Immature natural killer cell (primary cell): ENCODE data around the gene BCL2. TPM values are rescaled to one million over a fixed set of nuclear protein-coding genes. Genes with fewer than 3 reads are reported as not detected.

ENCODE experiments used
- DNase-seq, 3 donors: peaks; one replicate each; pipeline ENCODE4 v3.0.0; 2022; ENCODE audit warnings: mixed read lengths in 1 of 3
- H3K27ac Mint-ChIP-seq, 6 donors: one replicate each; pipeline ENCODE4 v1.8.0; 2020; ENCODE audit warnings: mixed read lengths in 6 of 6, mild to moderate bottlenecking in 5 of 6, inconsistent platforms in 4 of 6, moderate library complexity in 3 of 6
- H3K27me3 Mint-ChIP-seq, 3 donors: one replicate each; pipeline ENCODE4 v1.8.0; 2020 to 2021; ENCODE audit warnings: low read depth in 3 of 3, mild to moderate bottlenecking in 3 of 3, mixed read lengths in 3 of 3, moderate library complexity in 3 of 3, inconsistent platforms in 1 of 3
- H3K36me3 Mint-ChIP-seq, 3 donors: one replicate each; pipeline ENCODE4 v1.8.0; 2020; ENCODE audit warnings: mixed read lengths in 3 of 3, inconsistent platforms in 2 of 3, mild to moderate bottlenecking in 2 of 3
- H3K4me1 Mint-ChIP-seq, 2 donors: one replicate each; pipeline ENCODE4 v1.8.0; 2020; ENCODE audit warnings: inconsistent platforms in 2 of 2, mild to moderate bottlenecking in 2 of 2, mixed read lengths in 2 of 2, moderate library complexity in 1 of 2
- H3K4me3 Mint-ChIP-seq, 5 donors: one replicate each; pipeline ENCODE4 v1.8.0; 2020; ENCODE audit warnings: mild to moderate bottlenecking in 5 of 5, mixed read lengths in 5 of 5, inconsistent platforms in 3 of 5, moderate library complexity in 3 of 5
- H3K9me3 Mint-ChIP-seq, 6 donors: one replicate each; pipeline ENCODE4 v1.8.0; 2020; ENCODE audit warnings: mild to moderate bottlenecking in 6 of 6, mixed read lengths in 6 of 6, inconsistent platforms in 4 of 6, moderate library complexity in 3 of 6
- polyA plus RNA-seq, 3 donors: library from polyadenylated mRNA; unstranded; fragments of 300-500 nt; fragmentation: Illumina TruSeq; gene quantifications; one replicate each; pipeline ENCODE4 v1.2.3, GENCODE V29; 2021

The BCL2 gene
- polyA plus RNA-seq, 3 donors from 2014 or later = 5.1 to 8.0 (median 5.7) TPM

DNA sequence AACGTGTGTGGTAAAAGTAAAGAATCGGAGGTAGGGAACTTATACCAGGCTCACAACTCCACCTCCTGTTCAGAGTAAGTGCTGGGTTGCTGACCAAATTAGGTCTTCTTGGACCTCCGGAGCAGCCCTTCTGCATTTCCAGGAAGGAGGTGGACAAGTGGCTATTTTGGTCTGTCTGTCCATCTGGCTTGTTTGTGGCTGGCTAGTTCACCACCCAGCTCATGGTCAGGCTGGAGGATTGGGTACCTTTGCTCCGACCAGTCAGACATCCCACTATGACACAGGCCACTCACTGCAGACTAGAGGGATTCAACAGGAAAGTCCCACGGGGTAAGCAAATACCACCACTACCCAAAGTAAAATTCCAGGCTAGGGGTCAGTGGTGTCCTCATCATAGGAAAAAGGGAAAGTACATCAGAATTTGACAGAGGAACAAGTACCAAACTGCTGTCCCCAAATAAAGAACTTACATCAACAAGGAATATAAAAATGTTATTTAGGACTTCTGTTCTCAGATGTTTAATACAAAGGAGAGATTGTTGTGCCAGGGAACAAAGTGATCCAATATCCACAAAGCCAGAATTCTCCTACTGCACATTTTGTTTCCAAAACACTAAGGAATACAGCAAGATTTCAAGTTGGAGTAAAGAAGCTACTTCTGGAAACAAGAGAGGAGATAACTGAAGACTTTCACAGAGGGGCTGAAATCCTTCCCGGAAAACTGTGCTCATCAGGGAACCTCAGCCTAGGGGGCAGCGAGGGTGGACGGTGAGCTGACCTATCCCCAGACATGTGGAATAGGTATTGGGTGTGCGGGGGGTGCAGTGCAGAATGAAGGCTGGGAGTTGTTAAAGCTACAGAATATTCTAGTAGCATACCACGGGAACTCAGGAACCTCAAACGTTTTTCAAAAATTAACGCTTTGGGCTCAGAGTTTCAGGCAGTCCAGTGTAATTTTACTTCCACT, 56.9 kb downstream of the BCL2 start:
- no peak for DNase-seq
- H3K27me3 Mint-ChIP-seq = peaks cover 0 to 2% (median 0%) of the 10 kb centered on the region in 3 donors
- H3K9me3 Mint-ChIP-seq = no peaks in the 10 kb centered on the region
- peaks cover 27 to 31% of the 10 kb centered on the region in 2 donors for H3K4me1 Mint-ChIP-seq
- peaks cover 0 to 6% (median 5%) of the 10 kb centered on the region in 3 donors for H3K36me3 Mint-ChIP-seq
- H3K4me3 Mint-ChIP-seq = no peak overlapping the region
- H3K27ac Mint-ChIP-seq = peak overlapping the region in 3 of 6 donors; percentile 14 to 31 (median 19)

GRCh38 chr18:63261029-63261428, 58.5 kb downstream of the BCL2 start:
- no peaks in the 10 kb centered on the region for H3K9me3 Mint-ChIP-seq
- DNase-seq = no peak
- H3K27me3 Mint-ChIP-seq = no peaks in the 10 kb centered on the region
- peaks cover 0 to 6% (median 5%) of the 10 kb centered on the region in 3 donors for H3K36me3 Mint-ChIP-seq
- H3K27ac Mint-ChIP-seq = no peak overlapping the region
- H3K4me1 Mint-ChIP-seq = peaks cover 20 to 22% of the 10 kb centered on the region in 2 donors
- H3K4me3 Mint-ChIP-seq = no peak overlapping the region

DNA sequence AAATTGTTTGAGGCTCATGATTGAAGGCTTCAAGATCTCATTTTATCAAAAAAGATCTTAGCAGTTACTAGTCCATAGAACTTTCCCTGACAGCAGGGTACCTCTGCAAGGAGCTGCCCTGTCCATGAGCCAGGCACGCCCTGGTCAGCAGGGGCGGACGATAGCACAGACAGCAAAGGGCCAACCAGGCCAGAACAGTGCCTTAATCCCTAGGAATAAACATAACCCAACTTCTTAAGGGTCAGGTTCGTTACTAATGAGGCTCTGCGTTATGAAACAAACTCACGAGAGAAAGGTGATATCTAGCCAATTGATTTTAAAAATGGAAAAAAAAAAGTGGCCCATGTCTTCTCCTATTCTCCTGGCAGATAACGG, 59.2 kb downstream of the BCL2 start:
- no peaks in the 10 kb centered on the region for H3K27me3 Mint-ChIP-seq
- peaks cover 0 to 6% (median 5%) of the 10 kb centered on the region in 3 donors for H3K36me3 Mint-ChIP-seq
- no peaks in the 10 kb centered on the region for H3K9me3 Mint-ChIP-seq
- H3K4me3 Mint-ChIP-seq = no peak overlapping the region
- DNase-seq = no peak
- H3K27ac Mint-ChIP-seq = no peak overlapping the region
- peaks cover 23 to 28% of the 10 kb centered on the region in 2 donors for H3K4me1 Mint-ChIP-seq

GRCh38 chr18:63259567-63260379, 59.8 kb downstream of the BCL2 start:
- DNase-seq = no peak
- Mint-ChIP-seq H3K4me1 (peaks cover 29 to 32% of the 10 kb centered on the region in 2 donors), H3K36me3 (peaks cover 0 to 6% (median 5%) of the 10 kb centered on the region in 3 donors), H3K27me3 (no peaks in the 10 kb centered on the region), H3K27ac (peak overlapping the region in 1 of 6 donors; percentile 47), H3K4me3 (no peak overlapping the region), H3K9me3 (no peaks in the 10 kb centered on the region)

DNA sequence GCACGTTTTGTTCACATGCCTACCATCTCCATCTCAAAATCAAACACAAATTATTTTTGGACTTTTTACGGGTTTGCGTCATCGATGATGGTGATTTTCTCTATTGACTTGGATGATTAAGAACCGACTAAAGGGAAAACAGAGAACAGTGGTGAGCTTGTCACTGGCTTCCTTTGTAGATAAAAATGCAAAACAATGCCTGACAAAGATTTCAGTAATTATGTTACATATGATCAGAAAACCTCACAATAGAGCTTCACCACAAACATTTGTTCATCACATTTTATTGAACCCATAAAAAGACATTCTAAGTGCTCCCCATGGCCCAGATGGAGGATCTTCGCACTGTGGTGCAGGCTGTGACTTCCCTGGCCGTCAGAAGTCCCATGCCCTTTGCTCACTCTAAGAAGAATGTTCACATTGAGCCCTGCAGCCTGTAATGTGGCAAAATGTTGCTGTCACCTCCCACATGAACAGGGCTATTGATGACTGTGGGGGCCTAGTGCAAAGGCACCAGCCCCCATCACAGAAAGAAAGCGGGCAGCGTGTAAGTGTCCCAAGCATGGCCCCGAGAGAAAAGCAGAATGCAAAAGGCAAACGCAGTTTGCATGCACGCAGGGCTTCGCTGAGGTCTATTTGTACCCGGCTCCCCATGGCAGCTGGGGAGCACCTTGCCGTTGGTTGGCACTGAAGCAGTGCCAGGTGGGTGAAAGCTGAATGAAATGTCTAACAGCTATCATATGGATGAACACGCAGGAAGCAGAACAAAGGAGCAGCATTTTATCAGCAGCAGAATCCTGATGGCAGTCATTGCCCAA, 60.6 kb downstream of the BCL2 start:
- peak overlapping the region in 4 of 6 donors; percentile 12 to 66 (median 54) for H3K27ac Mint-ChIP-seq
- H3K4me1 Mint-ChIP-seq = peaks cover 36 to 39% of the 10 kb centered on the region in 2 donors
- H3K36me3 Mint-ChIP-seq = peaks cover 0 to 6% (median 5%) of the 10 kb centered on the region in 3 donors
- peak overlapping the region in 1 of 5 donors; percentile 4 for H3K4me3 Mint-ChIP-seq
- DNase-seq = no peak
- H3K27me3 Mint-ChIP-seq = no peaks in the 10 kb centered on the region
- H3K9me3 Mint-ChIP-seq = no peaks in the 10 kb centered on the region

DNA sequence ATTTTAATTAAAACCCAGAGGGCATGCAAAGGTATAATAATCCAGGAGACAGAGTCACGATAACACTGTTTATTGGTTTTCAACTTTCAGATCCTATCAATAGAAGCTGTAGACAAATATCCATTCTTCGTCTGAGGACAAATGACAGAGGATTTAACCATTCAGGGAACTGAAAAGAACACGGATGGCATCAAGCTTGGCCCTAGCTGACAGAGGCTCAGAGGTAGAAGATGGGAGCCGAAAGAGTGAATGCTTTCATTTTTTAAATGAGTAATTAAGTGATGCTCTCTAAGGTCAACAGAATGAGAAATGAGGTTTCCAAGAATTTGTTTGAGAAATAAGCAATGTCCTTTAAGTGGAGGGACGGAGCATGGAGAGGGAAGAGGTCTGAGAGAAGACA, 62.1 kb downstream of the BCL2 start:
- no peaks in the 10 kb centered on the region for H3K27me3 Mint-ChIP-seq
- H3K36me3 Mint-ChIP-seq = peaks cover 3 to 8% (median 6%) of the 10 kb centered on the region in 3 donors
- H3K9me3 Mint-ChIP-seq = no peaks in the 10 kb centered on the region
- peaks cover 48 to 53% of the 10 kb centered on the region in 2 donors for H3K4me1 Mint-ChIP-seq
- peak overlapping the region in 1 of 5 donors; percentile 79 for H3K4me3 Mint-ChIP-seq
- DNase-seq = no peak
- H3K27ac Mint-ChIP-seq = peak overlapping the region in 4 of 6 donors; percentile 13 to 92 (median 58)

DNA sequence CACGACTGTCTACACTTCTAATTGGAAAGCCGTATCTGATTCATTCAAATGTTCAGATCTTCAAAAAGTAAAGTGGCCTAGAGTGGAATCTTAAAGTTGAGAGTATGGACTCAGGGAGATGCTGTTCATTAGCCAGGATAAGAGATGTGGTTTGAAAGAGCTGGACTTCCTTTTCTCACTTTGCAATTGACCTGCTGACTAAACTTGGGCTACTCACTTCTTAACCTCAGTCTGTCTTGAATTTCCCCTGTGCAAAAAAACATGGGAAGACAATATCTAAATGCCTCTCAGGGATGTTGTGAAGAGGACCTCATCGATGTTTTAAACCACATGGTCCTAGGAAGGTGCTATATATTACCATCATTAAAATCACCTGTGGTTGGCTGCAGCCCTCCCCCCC, 64.1 kb downstream of the BCL2 start:
- Mint-ChIP-seq H3K4me1 (peaks cover 45 to 55% of the 10 kb centered on the region in 2 donors), H3K9me3 (no peaks in the 10 kb centered on the region), H3K4me3 (peak overlapping the region in 3 of 5 donors; percentile 12 to 26 (median 18)), H3K36me3 (peaks cover 4 to 9% (median 6%) of the 10 kb centered on the region in 3 donors), H3K27ac (peak overlapping the region in 4 of 6 donors; percentile 0 to 52 (median 4)), H3K27me3 (no peaks in the 10 kb centered on the region)
- DNase-seq = no peak

GRCh38 chr18:63254716-63255399, 64.7 kb downstream of the BCL2 start:
- no peak for DNase-seq
- peaks cover 48 to 60% of the 10 kb centered on the region in 2 donors for H3K4me1 Mint-ChIP-seq
- no peaks in the 10 kb centered on the region for H3K9me3 Mint-ChIP-seq
- peak overlapping the region in 4 of 6 donors; percentile 0 to 52 (median 6) for H3K27ac Mint-ChIP-seq
- H3K4me3 Mint-ChIP-seq = peak overlapping the region in 1 of 5 donors; percentile 26
- H3K36me3 Mint-ChIP-seq = peaks cover 4 to 9% (median 6%) of the 10 kb centered on the region in 3 donors
- H3K27me3 Mint-ChIP-seq = no peaks in the 10 kb centered on the region

DNA sequence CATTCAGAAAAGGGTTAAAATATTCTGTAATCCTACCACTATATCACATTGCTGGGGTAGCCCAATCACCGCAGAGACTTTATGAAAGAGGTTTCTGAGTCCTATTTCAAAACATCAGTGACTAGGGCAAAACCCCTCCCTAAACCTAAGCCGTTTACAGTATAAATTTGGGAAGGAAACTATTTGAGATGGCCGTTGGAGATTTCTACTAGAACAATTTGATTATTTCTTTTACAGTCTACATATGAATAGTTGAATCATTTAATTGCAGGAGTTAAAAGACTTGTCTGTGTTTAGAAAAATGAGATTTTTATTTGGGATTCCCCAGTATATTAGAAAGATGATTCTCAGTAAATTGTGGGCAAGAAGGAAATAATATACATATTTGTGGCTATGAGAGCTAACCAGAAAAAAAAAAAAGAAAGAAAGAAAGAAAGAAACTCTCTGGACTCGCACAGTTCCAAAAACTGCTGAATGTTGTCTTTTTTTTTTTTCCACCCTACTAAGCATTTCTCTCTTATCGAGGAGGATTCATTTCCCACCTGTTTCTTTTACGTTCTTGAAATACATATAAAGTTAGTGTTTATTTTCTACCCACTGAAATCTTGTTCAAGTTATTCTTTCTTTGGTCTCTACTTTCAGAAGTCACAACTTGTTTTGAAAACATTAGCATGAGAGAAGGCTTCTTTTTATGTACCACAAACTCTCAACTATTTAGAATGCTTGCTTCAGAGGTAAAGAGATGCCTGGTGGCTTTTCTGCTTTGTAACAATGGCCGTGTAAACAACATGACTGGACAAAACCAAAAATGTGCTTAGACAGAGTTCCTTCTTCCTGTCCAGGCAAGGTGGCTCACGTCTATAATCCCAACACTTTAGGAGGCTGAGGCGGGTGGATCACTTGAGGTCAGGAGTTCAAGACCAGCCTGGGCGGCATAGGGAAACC, 65.9 kb downstream of the BCL2 start:
- Mint-ChIP-seq H3K4me3 (peak overlapping the region in 4 of 5 donors; percentile 22 to 46 (median 26)), H3K9me3 (no peaks in the 10 kb centered on the region), H3K36me3 (peaks cover 0 to 6% (median 5%) of the 10 kb centered on the region in 3 donors), H3K27me3 (no peaks in the 10 kb centered on the region), H3K27ac (peak overlapping the region; percentile 4 to 70 (median 37)), H3K4me1 (peaks cover 51 to 65% of the 10 kb centered on the region in 2 donors)
- no peak for DNase-seq

DNA sequence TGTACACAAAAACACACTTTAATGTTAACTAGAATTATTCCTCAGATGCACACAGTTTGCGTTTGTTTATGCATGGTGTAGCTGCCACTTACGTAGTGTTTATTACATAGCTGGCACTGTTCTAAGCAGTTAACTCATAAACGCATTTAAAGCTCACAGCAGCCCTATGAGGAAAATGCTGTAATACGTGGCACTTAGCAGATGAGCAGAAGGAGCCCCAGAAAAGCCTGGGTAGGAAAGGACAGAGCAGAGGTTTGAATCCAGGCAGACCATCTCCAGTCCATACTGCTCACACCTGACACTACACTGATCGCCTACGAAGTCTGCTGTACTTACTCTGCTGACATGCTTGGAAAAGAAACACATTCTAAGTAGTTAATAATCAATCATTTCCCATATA, 66.6 kb downstream of the BCL2 start:
- DNase-seq = no peak
- H3K4me3 Mint-ChIP-seq = no peak overlapping the region
- H3K36me3 Mint-ChIP-seq = peaks cover 0 to 6% (median 4%) of the 10 kb centered on the region in 3 donors
- H3K4me1 Mint-ChIP-seq = peaks cover 50 to 65% of the 10 kb centered on the region in 2 donors
- H3K27me3 Mint-ChIP-seq = no peaks in the 10 kb centered on the region
- H3K27ac Mint-ChIP-seq = peak overlapping the region in 2 of 6 donors; percentile 4 to 23
- no peaks in the 10 kb centered on the region for H3K9me3 Mint-ChIP-seq

GRCh38 chr18:63249771-63250170, 69.8 kb downstream of the BCL2 start:
- peak in 1 of 3 donors; percentile 4 for DNase-seq
- Mint-ChIP-seq H3K4me3 (peak overlapping the region; percentile 40 to 59 (median 56)), H3K9me3 (no peaks in the 10 kb centered on the region), H3K36me3 (peaks cover 11 to 14% (median 13%) of the 10 kb centered on the region in 3 donors), H3K4me1 (peaks cover 38 to 43% of the 10 kb centered on the region in 2 donors), H3K27ac (peak overlapping the region; percentile 48 to 84 (median 74)), H3K27me3 (no peaks in the 10 kb centered on the region)
